Vagina (tissue), 2 donors: ENCODE measurements around the gene TTC7B. TPM values are rescaled to one million over a fixed set of nuclear protein-coding genes. Genes with fewer than 3 reads are reported as not detected.

ENCODE experiments used
- DNase-seq, 2 donors: peaks; one replicate each; pipeline ENCODE4 v3.0.0-alpha.2; 2017; ENCODE audit errors: extremely low spot score in 2 of 2
- H3K27ac ChIP-seq: fragments of 200-600 bp; sonication (generic); one replicate; pipeline ENCODE4 v1.5.1; 2019
- H3K27me3 ChIP-seq: fragments of 200-600 bp; sonication (generic); one replicate; pipeline ENCODE4 v1.5.1; 2019
- H3K36me3 ChIP-seq, 2 donors: fragments of 200-600 bp; sonication (generic); one replicate each; pipeline ENCODE4 v1.5.1; 2017 to 2019
- H3K4me1 ChIP-seq: fragments of 200-600 bp; sonication (generic); one replicate; pipeline ENCODE4 v1.5.1; 2019
- H3K4me3 ChIP-seq, 2 donors: fragments of 200-600 bp; sonication (generic); 1 replicate in 1 of 2; 2 replicates in 1 of 2; pipeline ENCODE4 v1.5.1; 2016 to 2019
- H3K9me3 ChIP-seq: fragments of 200-600 bp; sonication (generic); one replicate; pipeline ENCODE4 v1.5.1; 2019
- POLR2A ChIP-seq, 2 donors: fragments of 450-650 bp; IDR thresholded peaks; one replicate each; pipeline ENCODE4 v1.6.1; 2017; ENCODE audit warnings: antibody characterized with exemption in 2 of 2, mild to moderate bottlenecking in 2 of 2, moderate library complexity in 2 of 2
- POLR2AphosphoS5 ChIP-seq, 2 donors: sonication (generic); formaldehyde crosslinking; IDR thresholded peaks; one replicate each; pipeline ENCODE4 v1.9.0; 2017; ENCODE audit warnings: antibody characterized with exemption in 2 of 2, mild to moderate bottlenecking in 2 of 2, low read depth in 1 of 2; ENCODE audit not compliant: insufficient read depth in 1 of 2
- intact Hi-C: fragments of 100-400 bp; cut with DNase I; formaldehyde crosslinking; loops from one replicate; pipeline ENCODE4 v1.15.1; 2023
- total RNA-seq: library from RNA; depleted of rRNA; stranded (reverse); fragments of >200 nt; gene quantifications from one replicate; pipeline ENCODE4 v1.2.3, GENCODE V29; 2016
- TF ChIP-seq, protein P1 (sequence below), 3 experiments: fragments of 450-650 bp in 2 of 3; fragments of 200-600 bp in 1 of 3; sonication (generic) in 1 of 3; IDR thresholded peaks; one replicate each; pipeline ENCODE4 v1.5.1; 2017 to 2019; ENCODE audit warnings: antibody characterized with exemption in 3 of 3, mild to moderate bottlenecking in 2 of 3, moderate library complexity in 2 of 3

TTC7B gene
- total RNA-seq, 1 donor from 2014 or later = 56.0 TPM

- Histone ChIP-seq H3K27ac (no peak overlapping the region), H3K27me3 (no peaks in the 10 kb centered on the region), H3K4me1 (peaks cover 14% of the 10 kb centered on the region), H3K36me3 (no peaks in the 10 kb centered on the region), H3K4me3 (no peak overlapping the region), H3K9me3 (no peaks in the 10 kb centered on the region)
- no peak for TF ChIP-seq POLR2AphosphoS5 (IDR thresholded peaks at IDR 0.05; ENCODE audit: insufficient read depth in 1 of 2, low read depth in 1 of 2)
- TF ChIP-seq POLR2A (IDR thresholded peaks at IDR 0.05) = no peak
- TF ChIP-seq, protein P1, sequence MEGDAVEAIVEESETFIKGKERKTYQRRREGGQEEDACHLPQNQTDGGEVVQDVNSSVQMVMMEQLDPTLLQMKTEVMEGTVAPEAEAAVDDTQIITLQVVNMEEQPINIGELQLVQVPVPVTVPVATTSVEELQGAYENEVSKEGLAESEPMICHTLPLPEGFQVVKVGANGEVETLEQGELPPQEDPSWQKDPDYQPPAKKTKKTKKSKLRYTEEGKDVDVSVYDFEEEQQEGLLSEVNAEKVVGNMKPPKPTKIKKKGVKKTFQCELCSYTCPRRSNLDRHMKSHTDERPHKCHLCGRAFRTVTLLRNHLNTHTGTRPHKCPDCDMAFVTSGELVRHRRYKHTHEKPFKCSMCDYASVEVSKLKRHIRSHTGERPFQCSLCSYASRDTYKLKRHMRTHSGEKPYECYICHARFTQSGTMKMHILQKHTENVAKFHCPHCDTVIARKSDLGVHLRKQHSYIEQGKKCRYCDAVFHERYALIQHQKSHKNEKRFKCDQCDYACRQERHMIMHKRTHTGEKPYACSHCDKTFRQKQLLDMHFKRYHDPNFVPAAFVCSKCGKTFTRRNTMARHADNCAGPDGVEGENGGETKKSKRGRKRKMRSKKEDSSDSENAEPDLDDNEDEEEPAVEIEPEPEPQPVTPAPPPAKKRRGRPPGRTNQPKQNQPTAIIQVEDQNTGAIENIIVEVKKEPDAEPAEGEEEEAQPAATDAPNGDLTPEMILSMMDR (IDR thresholded peaks at IDR 0.05) = no peak
- no peak for DNase-seq
- intact Hi-C loops = no loop called here
Measured at GRCh38 chr14:90616881-90617280, 199.3 kb downstream of the TTC7B start.

- H3K4me1 ChIP-seq = peaks cover 15% of the 10 kb centered on the region
- TF ChIP-seq POLR2A (IDR thresholded peaks at IDR 0.05) (no peak), POLR2AphosphoS5 (IDR thresholded peaks at IDR 0.05; ENCODE audit: insufficient read depth in 1 of 2, low read depth in 1 of 2) (no peak)
- TF ChIP-seq, protein P1 (IDR thresholded peaks at IDR 0.05) = no peak
- no peaks in the 10 kb centered on the region for H3K27me3 ChIP-seq
- DNase-seq = no peak
- H3K36me3 ChIP-seq = no peaks in the 10 kb centered on the region
- H3K4me3 ChIP-seq = no peak overlapping the region
- H3K9me3 ChIP-seq = no peaks in the 10 kb centered on the region
- intact Hi-C loops = no loop called here
- H3K27ac ChIP-seq = no peak overlapping the region
Measured at GRCh38 chr14:90616313-90616712, 199.9 kb downstream of the TTC7B start.

DNA sequence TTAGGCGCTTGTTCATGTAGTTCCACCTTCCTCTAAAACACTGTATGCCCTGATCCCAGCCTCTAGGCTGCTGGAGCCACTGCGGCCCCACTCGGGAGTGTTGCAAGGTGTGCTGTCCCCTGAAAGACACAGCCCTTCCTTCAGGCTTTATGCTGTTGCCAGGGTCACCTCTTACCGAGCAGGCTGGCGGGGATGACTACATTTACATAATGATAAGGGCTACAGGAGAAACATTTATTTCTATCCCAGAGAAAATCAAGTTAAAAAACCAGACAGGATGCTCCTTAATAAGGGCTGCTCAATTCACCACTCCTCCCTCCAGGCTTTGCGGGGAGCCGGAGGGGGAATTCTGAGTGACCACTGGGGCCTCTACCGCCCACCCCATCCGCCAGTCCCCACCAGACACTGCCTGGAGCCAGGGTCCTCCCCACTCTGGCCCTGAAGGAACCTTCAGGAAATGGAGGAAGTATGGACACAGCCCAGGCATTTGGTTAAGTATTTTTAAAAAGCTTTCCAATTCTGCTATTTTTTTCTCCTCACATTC is 200.6 kb downstream of the TTC7B start:
- no peaks in the 10 kb centered on the region for H3K36me3 ChIP-seq

GRCh38 chr14:90614696-90615516 is 201.3 kb downstream of the TTC7B start:
- peaks cover 15% of the 10 kb centered on the region for H3K4me1 ChIP-seq
- H3K9me3 ChIP-seq = no peaks in the 10 kb centered on the region
- H3K36me3 ChIP-seq = no peaks in the 10 kb centered on the region
- no peak for DNase-seq
- intact Hi-C loops = no loop called here
- no peak for TF ChIP-seq POLR2A (IDR thresholded peaks at IDR 0.05)
- TF ChIP-seq, protein P1 (IDR thresholded peaks at IDR 0.05) = no peak
- no peak for TF ChIP-seq POLR2AphosphoS5 (IDR thresholded peaks at IDR 0.05; ENCODE audit: insufficient read depth in 1 of 2, low read depth in 1 of 2)
- H3K27me3 ChIP-seq = no peaks in the 10 kb centered on the region
- H3K4me3 ChIP-seq = no peak overlapping the region
- H3K27ac ChIP-seq = no peak overlapping the region

More for the DNA sequence above, 200.6 kb downstream of the TTC7B start:
- H3K4me3 ChIP-seq = no peak overlapping the region
- no peak overlapping the region for H3K27ac ChIP-seq
- H3K9me3 ChIP-seq = no peaks in the 10 kb centered on the region
- no peaks in the 10 kb centered on the region for H3K27me3 ChIP-seq
- no peak for DNase-seq
- peaks cover 15% of the 10 kb centered on the region for H3K4me1 ChIP-seq
- intact Hi-C loops = no loop called here
- TF ChIP-seq POLR2AphosphoS5 (IDR thresholded peaks at IDR 0.05; ENCODE audit: insufficient read depth in 1 of 2, low read depth in 1 of 2) (no peak), POLR2A (IDR thresholded peaks at IDR 0.05) (no peak)
- TF ChIP-seq, protein P1 (IDR thresholded peaks at IDR 0.05) = no peak

- Histone ChIP-seq H3K4me1 (peaks cover 15% of the 10 kb centered on the region), H3K27ac (no peak overlapping the region), H3K36me3 (no peaks in the 10 kb centered on the region), H3K27me3 (no peaks in the 10 kb centered on the region), H3K4me3 (no peak overlapping the region), H3K9me3 (no peaks in the 10 kb centered on the region)
- TF ChIP-seq POLR2AphosphoS5 (IDR thresholded peaks at IDR 0.05; ENCODE audit: insufficient read depth in 1 of 2, low read depth in 1 of 2) = no peak
- no peak for TF ChIP-seq POLR2A (IDR thresholded peaks at IDR 0.05)
- TF ChIP-seq, protein P1 (IDR thresholded peaks at IDR 0.05) = no peak
- intact Hi-C loops = no loop called here
- DNase-seq = no peak
Measured at GRCh38 chr14:90613997-90614396, 202.2 kb downstream of the TTC7B start.
